ENCODE data around the gene SPRYD7.

- TF ChIP-seq CTCF (IDR thresholded peaks at IDR 0.05; ENCODE audit: low read length): no peak
- TF ChIP-seq EZH2 (IDR thresholded peaks at IDR 0.05; ENCODE audit: borderline replicate concordance, low read length): no peak
These were observed 781 bp upstream of the SPRYD7 start for GRCh38 chr13:49936968-49937273.
